ENCODE measurements around the gene ADCY10.

The ADCY10 gene

DNA sequence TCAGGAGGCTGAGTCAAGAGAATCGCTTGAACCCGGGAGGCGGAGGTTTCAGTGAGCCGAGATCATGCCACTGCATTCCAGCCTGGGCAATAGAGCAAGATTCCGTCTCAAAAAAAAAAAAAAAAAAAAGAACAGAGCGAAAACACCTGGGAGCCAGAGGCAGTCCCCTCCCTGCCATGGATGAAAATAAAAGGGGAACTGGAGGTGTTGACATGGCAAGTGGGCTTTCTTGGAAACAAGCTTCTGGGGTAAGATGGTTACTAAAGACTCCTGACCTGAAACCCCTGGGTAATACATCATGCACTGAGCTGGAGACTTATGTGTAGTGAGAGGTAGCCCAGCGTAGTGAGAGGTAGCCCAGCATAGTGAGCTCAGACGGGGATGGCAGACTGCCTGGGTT lies 31.6 kb downstream of the ADCY10 start:
- Histone ChIP-seq H3K9ac (ENCODE audit: low read length) (no peak overlapping the region), H4K20me1 (ENCODE audit: insufficient read depth, low read length) (no peaks in the 10 kb centered on the region), H3K9me2 (ENCODE audit: low read depth, low read length) (no peaks in the 10 kb centered on the region), H3K4me3 (ENCODE audit: low read depth, low read length, poor library complexity, severe bottlenecking) (no peak overlapping the region), H3K27ac (ENCODE audit: low read depth, low read length, poor library complexity, severe bottlenecking) (no peak overlapping the region), H3K36me3 (ENCODE audit: insufficient read depth, low read length) (no peaks in the 10 kb centered on the region), H3K27me3 (ENCODE audit: insufficient read depth, low read length) (no peaks in the 10 kb centered on the region), H3K4me1 (ENCODE audit: insufficient read depth, low read length, severe bottlenecking) (no peaks in the 10 kb centered on the region), H3K9me3 (ENCODE audit: low read length) (no peaks in the 10 kb centered on the region), H2AFZ (ENCODE audit: low read length) (no peak overlapping the region), H3K4me2 (ENCODE audit: low read length) (no peak overlapping the region), H3K79me2 (ENCODE audit: insufficient read depth, low read length) (no peaks in the 10 kb centered on the region), H3F3A (ENCODE audit: insufficient read depth, low read length) (no peaks in the 10 kb centered on the region)
- TF ChIP-seq EZH2 (IDR thresholded peaks at IDR 0.05; ENCODE audit: borderline replicate concordance, low read length) = no peak
- TF ChIP-seq, protein P1, sequence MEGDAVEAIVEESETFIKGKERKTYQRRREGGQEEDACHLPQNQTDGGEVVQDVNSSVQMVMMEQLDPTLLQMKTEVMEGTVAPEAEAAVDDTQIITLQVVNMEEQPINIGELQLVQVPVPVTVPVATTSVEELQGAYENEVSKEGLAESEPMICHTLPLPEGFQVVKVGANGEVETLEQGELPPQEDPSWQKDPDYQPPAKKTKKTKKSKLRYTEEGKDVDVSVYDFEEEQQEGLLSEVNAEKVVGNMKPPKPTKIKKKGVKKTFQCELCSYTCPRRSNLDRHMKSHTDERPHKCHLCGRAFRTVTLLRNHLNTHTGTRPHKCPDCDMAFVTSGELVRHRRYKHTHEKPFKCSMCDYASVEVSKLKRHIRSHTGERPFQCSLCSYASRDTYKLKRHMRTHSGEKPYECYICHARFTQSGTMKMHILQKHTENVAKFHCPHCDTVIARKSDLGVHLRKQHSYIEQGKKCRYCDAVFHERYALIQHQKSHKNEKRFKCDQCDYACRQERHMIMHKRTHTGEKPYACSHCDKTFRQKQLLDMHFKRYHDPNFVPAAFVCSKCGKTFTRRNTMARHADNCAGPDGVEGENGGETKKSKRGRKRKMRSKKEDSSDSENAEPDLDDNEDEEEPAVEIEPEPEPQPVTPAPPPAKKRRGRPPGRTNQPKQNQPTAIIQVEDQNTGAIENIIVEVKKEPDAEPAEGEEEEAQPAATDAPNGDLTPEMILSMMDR (IDR thresholded peaks at IDR 0.05; ENCODE audit: low read length) = no peak

DNA sequence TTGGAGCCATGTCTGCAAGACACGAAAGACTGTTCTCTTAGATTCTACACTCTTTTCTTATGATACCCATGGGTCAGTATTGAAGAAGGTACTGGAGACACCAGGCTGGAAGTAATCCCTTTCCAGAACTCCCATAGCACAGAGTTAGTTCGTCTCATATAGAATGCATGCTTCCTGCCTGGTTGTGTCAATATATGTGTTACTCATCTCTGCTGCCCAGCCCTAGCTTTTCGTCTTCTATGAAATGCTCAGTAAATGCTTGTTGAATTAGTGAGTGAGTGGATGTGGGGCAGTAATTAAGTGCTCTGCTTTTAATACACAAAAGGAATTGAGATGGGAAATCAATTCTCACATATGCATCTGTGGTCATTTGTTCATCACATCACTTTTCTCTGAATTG lies 32.1 kb downstream of the ADCY10 start:
- H3K27me3 ChIP-seq (ENCODE audit: insufficient read depth, low read length) = no peaks in the 10 kb centered on the region
- H3F3A ChIP-seq (ENCODE audit: insufficient read depth, low read length) = no peaks in the 10 kb centered on the region
- H3K27ac ChIP-seq (ENCODE audit: low read depth, low read length, poor library complexity, severe bottlenecking) = no peak overlapping the region
- no peaks in the 10 kb centered on the region for H3K36me3 ChIP-seq (ENCODE audit: insufficient read depth, low read length)
- TF ChIP-seq, protein P1 (IDR thresholded peaks at IDR 0.05; ENCODE audit: low read length) = no peak
- no peak for TF ChIP-seq EZH2 (IDR thresholded peaks at IDR 0.05; ENCODE audit: borderline replicate concordance, low read length)
- H2AFZ ChIP-seq (ENCODE audit: low read length) = no peak overlapping the region
- no peak overlapping the region for H3K4me2 ChIP-seq (ENCODE audit: low read length)
- no peaks in the 10 kb centered on the region for H3K9me3 ChIP-seq (ENCODE audit: low read length)
- no peaks in the 10 kb centered on the region for H3K9me2 ChIP-seq (ENCODE audit: low read depth, low read length)
- H4K20me1 ChIP-seq (ENCODE audit: insufficient read depth, low read length) = no peaks in the 10 kb centered on the region
- no peak overlapping the region for H3K9ac ChIP-seq (ENCODE audit: low read length)
- no peaks in the 10 kb centered on the region for H3K4me1 ChIP-seq (ENCODE audit: insufficient read depth, low read length, severe bottlenecking)
- H3K4me3 ChIP-seq (ENCODE audit: low read depth, low read length, poor library complexity, severe bottlenecking) = no peak overlapping the region
- H3K79me2 ChIP-seq (ENCODE audit: insufficient read depth, low read length) = no peaks in the 10 kb centered on the region

DNA sequence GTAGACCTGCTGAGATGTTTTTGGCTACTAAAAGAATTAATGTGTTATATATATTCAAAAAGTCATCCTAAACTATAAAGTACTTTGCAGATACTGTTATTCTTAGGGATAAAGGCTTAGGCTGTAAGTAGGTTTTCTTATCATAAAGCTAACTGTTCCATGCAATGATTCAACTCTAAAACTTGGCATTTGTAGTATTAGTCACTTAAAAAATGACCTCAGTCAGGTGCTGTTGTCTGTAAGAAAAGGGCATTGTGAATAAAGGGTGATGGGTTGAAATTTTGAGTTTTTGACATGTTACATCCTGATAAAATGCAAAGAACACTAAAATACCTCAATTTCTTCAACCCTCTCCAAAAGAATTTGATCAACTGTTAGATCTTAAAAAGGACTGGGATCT lies 32.9 kb downstream of the ADCY10 start:
- no peak overlapping the region for H3K27ac ChIP-seq (ENCODE audit: low read depth, low read length, poor library complexity, severe bottlenecking)
- TF ChIP-seq EZH2 (IDR thresholded peaks at IDR 0.05; ENCODE audit: borderline replicate concordance, low read length) = no peak
- TF ChIP-seq, protein P1 (IDR thresholded peaks at IDR 0.05; ENCODE audit: low read length) = no peak
- no peak overlapping the region for H2AFZ ChIP-seq (ENCODE audit: low read length)
- no peaks in the 10 kb centered on the region for H3K9me3 ChIP-seq (ENCODE audit: low read length)
- no peak overlapping the region for H3K9ac ChIP-seq (ENCODE audit: low read length)
- no peaks in the 10 kb centered on the region for H3F3A ChIP-seq (ENCODE audit: insufficient read depth, low read length)
- H3K79me2 ChIP-seq (ENCODE audit: insufficient read depth, low read length) = no peaks in the 10 kb centered on the region
- no peaks in the 10 kb centered on the region for H4K20me1 ChIP-seq (ENCODE audit: insufficient read depth, low read length)
- H3K9me2 ChIP-seq (ENCODE audit: low read depth, low read length) = no peaks in the 10 kb centered on the region
- no peaks in the 10 kb centered on the region for H3K4me1 ChIP-seq (ENCODE audit: insufficient read depth, low read length, severe bottlenecking)
- no peaks in the 10 kb centered on the region for H3K27me3 ChIP-seq (ENCODE audit: insufficient read depth, low read length)
- no peak overlapping the region for H3K4me3 ChIP-seq (ENCODE audit: low read depth, low read length, poor library complexity, severe bottlenecking)
- H3K4me2 ChIP-seq (ENCODE audit: low read length) = no peak overlapping the region
- H3K36me3 ChIP-seq (ENCODE audit: insufficient read depth, low read length) = no peaks in the 10 kb centered on the region

Measured in OCI-LY1 (cell line).